GM18499 (cell line): ENCODE results near the gene CACNA1B.

ENCODE experiments used
- ATAC-seq: cut with Tn5 transposase; IDR thresholded peaks from one replicate; pipeline ENCODE4 v1.9.1; 2021; ENCODE audit warnings: moderate number of reproducible peaks; ENCODE audit not compliant: insufficient read depth, unreplicated experiment

Gene CACNA1B

DNA sequence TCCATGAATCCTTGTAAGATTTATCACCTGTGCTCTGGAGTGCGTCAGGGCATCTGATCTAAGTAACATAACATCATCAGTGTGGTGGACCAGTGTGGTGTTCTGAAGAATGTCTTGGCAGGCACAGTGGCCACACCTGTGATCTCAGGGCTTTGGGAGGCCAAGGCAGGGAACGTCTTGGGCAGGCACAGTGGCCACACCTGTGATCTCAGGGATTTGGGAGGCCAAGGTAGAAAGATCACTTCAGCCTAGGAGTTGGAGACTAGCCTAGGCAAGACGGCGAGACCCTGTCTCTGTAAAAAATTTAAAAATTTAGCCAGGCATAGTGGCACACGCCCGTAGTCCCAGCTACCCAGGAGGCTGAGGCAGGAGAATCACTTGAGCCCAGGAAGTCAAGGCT lies 185.5 kb downstream of the CACNA1B start:
- no peak for ATAC-seq

DNA sequence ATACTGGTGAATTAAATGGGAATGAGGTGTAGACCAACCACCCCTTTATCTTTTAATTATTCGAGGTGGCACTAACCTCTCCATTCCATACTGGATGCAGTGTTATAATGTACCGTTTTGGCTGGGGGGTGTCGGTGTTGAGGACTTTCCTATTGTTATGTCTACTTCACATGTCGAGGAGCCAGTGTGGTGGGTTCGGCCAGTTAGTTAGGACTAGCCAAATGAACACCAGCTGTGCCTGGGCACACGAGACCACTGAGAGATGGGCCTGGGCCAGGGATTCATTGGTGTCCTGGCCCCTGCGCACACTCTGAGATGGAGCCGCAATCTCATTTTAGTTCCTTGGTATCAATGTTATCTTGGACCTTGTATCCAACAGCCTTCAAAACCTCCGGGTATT lies 186.2 kb downstream of the CACNA1B start:
- no peak for ATAC-seq

DNA sequence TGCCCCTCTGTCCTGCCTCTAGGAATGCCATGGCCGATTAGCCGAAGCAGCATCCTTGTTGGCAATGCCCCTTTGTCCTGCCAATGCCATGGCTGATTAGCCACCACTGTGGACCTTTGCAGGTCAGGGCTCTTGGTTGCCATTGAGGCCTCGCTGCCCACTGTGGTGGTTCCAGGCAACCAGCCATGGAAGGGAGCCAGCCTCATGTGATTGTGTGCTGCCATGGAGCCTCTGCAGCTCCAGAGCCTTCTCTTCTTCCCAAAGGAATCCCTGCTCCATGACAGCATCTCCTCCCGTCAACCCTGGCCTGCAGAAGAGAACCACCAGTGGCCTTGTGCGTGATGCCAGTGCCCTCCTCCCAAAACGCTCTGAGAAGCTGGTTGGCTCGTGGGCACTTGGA lies 187.0 kb downstream of the CACNA1B start:
- no peak for ATAC-seq

DNA sequence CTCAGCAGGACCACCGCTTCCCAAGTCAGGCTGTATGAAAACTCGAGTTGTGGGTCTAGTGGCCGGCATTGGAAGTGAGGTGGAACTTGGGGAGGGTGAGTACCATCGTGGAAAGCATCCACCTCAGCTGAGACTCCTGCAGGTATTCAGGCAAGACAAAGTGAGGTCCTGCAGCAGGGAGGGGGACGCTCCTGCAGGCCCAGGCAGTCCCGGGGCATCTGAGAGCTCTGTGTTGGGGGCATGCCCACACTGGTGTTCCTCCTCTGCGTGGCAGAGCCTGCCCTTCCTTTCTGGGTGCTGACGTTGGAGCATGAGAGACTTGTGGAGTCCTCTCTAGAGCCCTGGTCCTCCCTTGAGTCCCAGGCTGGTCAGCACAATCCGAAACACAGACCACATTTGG lies 187.7 kb downstream of the CACNA1B start:
- no peak for ATAC-seq

DNA sequence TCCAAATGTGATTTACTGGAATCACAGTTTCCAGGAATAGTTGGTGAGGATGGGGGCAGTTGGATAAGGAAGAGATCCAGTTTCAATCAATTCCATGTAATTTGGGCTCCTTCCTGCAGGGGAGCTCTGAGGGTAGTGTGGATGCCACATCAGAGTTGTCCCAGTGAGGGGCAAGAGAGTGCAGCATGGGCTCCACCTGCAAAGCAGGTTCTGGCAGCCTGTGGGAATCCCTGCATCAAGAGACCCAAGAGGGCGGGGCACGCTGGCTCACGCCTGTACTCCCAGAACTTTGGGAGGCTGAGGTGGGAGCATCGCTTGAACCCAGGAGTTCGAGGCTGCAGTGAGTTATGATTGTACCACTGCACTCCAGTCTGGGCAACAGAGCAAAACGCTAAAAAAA lies 188.5 kb downstream of the CACNA1B start:
- no peak for ATAC-seq

DNA sequence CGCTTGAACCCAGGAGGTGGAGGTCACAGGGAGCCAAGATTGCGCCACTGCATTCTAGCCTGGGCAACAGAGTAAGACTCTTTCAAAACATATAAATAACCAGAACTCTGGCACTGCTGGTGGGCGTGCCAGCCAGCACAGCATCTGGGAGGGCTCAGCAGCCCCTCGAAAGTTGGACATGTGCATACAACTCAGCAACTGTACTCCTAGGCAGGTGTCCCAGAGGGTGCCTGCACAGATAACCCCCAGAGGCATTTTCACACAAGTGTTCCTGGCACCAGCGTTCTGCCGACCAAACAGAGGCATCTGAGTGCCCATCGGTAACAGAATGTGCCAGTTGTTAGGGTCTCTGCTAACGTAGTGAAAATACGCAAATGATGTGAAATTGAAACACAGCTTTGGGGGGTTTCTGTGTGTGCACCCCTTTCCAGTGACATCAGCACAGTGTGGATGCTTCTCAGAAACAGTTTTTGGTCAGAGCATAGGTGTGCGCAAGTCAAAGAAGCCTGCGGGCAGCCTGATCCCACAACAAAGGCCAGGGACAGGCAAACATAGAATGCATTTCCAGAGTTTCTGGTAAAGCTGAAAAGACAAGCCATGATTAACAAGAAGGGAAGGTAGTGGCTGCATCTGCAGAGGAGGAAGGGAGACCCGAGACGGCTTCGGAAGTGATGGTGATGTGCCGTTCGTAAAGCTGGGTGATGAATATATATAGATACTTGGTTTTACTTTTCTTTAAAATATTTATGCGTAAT lies 190.2 kb downstream of the CACNA1B start:
- no peak for ATAC-seq

DNA sequence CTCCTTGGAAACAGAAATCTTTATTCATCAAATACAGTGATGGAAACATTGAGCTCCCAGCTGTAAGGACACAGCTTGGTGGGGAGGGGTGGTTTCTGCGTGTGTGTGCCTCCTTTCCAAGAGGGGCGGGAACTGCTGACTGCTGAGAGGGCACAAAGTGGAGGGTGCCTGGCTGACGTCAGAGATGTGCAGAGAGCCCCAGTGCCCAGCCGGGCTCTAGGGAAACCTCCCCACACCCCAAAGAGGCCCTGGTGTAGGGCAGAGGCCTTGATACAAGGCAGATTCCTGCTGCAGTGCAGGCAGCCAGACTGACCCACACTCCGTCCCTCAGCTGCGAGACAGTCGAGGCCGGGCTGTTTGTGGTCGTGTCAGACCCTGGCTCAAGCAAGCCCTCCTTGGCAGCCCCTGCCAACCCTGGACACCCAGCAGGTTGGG lies 191.0 kb downstream of the CACNA1B start:
- ATAC-seq = no peak

DNA sequence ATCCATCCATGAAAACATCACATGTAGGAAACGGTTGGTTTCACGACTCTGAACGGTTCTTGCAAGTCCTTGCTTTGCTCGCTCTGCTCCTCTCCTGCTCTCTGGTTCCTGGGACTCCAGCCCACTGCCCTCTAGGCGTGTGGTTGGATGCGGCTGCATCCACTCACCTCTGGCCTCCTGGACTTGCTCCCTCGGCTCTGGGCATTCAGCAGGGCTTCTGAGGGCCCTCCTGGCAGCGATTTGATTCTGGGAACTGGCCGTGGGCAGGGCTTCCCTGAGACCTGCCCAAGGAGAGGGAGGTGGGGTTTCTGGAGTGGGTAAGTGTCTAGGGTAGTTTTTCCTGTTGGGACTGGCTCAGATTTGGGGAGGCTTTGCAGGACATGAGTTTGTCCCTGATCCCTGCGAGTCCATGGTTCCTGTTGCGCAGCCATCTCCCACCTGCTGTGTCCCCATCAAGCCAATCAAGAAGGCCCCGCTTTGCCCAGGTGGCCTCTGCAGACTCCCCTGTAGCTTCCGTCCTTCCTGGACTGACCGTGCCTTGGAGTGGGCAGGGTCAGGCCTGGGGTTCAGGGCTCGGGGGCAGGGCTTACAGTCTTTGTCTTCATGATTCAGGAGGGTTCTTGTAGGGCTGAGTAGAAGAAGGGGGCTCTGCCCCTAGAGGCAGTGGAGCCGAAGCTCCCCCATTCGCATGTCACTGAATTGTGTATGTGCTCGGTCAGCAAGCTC lies 192.3 kb downstream of the CACNA1B start:
- no peak for ATAC-seq

DNA sequence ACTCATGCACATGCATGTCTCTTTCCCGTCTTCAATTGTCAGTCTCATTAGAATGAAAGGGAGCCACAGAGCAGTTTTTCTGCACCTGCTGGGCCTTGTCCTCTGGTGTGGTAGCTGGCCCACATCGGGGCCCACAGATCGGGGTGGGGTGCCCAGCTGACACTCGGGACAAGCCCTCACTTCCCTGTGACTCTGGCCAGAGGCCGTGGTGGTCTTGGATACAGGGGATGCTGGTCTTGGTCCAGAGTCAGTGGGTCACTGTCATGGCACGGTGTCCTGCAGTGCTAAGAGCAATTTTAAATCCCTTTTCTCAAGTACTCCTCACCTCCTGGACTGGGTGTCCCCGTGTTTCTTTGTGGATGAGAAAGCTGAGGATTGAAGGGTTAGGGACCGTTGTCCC lies 193.2 kb downstream of the CACNA1B start:
- ATAC-seq = no peak

DNA sequence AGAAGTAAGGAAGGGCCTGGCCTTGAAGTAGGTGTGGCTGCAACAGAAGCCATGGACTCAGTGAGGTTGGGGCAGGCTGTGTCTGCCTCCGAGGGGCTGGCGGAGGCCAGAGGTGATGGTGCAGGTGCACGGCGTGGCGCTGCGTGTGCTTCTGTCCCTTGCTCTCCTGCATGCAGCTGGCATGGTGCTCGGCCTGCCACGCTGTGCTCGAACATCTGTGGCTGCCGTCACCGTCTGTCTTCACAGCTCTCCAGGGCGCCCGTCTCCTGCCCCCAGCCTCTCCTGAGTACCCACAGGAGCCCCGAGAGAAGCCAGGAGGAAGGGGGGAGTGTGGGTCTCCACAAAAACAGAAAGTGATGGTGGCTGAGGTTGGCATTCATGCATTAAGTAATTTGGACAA lies 193.7 kb downstream of the CACNA1B start:
- no peak for ATAC-seq

DNA sequence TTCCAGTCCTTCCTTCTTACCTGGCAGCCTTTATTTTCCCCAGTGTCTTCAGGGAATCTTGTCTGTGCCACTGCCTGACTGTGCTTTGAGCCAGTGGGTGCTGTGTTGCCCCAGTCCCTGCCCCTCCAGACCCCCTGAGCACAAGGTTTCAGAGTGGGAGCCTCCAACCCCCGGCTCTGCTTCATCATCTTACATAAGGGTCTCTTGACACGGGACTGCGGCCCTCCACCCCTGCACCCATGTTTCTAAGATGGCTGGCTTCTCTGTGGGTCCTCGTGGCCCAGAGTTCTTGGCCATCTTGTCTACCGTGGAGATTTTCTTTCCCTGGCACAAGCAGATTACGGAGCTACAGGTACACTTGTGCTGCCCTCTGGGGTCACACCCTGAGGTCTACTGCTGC lies 194.1 kb downstream of the CACNA1B start:
- ATAC-seq = no peak

DNA sequence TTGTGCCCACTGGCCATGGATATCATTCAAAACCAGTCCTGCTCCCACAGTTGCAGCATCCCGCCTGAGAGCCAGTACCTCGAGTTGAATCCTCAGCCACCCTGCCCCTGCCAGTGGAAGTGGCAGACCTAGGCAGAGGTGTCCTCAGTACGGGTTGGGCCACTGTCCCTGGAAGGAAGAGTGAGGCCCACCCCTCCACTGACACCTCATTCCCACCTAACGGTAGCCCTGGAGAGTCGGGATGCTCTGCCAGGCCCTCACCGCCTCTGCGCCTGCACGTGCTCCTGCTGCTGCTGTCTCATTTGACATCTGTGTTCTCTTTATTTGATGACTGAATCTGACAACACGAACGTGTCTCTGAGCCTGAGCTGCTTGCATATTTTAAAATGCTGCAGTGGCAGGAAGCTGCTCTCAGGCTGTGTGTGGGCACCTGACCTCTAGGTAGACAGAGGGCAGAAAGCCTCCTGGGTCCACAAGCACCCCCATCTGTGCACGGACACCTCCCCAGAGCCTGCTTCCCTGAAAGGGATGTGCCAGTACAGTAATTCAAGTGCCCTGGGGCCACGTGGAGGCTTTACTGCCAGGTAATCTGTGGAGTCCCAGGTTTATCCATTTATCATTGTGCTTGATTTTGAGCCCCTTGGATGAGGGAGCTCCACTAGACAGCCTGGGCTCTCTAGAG lies 194.7 kb downstream of the CACNA1B start:
- ATAC-seq = no peak

DNA sequence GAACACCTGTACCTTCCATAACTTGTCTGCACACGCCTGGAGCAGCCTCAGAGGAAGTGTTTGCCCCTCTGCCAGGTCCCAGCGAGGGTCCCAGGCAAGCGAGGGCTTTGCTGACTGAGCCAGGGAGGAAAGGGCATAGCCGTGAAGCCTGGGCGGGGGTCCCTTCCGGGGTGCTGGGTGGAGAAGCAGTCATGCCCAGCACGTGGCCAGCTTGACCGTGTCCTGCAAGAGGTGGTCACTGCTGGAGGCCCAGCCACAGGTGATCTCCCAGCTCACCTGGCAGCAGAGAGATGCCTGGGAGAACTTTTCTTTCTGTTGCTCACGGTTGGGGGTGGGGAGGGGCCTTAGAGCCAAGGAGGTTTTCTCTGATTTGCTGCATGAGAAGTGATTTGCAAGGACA lies 195.3 kb downstream of the CACNA1B start:
- no peak for ATAC-seq

DNA sequence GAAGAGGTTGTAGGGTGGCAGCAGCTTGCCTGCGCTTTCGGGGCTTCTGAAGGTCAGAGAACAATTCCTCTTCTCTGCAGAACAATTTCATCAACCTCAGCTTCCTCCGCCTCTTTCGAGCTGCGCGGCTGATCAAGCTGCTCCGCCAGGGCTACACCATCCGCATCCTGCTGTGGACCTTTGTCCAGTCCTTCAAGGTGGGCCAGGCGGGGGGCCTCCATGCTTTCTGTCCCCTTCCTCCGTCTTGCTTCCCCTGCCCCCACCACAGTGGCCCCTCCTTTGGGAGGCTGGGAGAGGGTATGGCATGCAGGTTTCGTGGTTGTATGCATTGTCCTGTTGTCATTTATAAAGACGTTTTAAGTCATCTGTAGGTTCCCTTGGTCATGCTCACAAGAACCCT lies 195.8 kb downstream of the CACNA1B start:
- no peak for ATAC-seq

DNA sequence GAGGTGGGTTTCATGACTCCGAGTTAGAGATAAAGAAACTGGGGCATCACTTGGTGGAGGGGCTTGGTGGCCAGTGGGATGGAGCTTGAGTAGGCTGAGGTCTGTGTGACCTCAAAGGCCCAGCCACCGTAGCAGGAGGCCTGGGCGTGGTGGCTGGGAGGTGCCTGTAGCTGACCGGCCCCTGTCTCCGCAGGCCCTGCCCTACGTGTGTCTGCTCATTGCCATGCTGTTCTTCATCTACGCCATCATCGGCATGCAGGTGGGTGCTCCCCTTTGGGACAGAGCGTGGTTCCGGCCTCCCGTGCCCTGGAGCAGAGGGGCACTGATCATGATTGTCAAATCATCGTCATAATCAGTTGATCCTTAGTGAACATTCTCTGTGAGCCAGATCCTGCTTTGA lies 196.2 kb downstream of the CACNA1B start:
- ATAC-seq = no peak

DNA sequence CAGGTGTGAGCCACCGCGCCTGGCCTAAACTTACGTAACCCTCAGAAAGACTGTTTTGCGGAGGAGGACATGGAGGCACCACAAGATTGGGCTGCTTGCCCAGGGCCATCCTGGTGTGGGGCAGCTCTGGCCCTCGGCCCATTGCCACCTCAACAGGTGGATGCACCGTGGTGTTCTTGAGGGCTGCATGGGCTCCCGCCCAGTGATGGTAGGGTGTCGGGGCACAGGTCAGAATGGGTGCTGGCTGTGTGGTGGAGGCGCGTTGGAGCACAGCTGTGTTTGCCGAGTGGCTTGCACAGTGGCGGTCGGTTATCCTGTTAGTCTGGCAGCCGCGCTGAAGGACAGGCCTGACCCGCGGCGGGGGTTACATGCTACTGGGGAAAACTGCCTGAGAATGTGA lies 196.9 kb downstream of the CACNA1B start:
- no peak for ATAC-seq

DNA sequence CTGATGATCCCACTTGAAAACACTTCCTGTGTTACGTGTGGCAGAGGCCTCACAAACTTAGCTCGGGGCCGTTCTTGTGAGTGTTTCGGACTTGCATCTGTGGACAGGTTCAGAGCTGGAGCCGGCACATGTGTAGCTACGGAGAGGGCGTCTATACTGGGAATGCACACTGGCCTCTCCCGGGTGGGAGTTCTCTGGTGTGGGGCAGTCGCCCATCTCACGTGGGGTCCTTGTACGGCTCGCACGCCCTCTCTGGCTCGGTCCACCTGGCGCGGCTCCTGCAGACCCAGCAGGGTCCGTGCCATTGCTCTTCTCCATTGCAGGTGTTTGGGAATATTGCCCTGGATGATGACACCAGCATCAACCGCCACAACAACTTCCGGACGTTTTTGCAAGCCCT lies 197.9 kb downstream of the CACNA1B start:
- no peak for ATAC-seq

DNA sequence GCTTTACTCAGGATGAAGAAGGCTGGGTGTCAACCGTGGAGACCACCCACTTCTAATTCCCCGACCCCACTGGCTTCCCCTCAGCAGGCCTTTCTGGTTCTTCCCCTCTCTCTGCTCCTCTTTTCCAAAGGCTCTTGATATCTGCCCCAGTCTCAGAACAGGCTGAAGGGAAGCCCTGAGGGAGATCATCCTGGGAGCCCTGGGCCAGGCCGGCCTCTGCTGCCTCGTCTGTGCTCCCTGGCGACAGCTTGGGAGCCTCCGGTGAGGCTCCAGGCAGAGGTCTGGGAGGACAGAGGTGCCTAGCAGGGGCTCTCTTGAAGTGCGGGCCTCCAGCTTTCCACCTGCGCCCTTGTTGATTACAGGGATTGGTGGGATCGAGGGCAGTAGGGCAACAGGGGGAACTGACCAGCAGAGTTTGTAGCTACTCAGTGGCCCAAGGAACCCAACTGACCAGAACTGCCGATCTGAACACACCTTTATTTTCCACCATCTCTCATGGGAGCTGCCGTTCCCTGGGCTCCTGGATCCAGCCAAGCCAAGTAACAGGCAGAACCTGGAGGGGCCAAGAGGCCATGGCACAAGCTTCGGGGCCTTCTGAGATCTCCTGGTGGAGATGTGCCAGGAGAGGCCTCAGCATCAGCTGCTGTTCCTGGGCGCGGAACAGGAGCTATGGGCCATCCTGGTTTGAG lies 198.5 kb downstream of the CACNA1B start:
- no peak for ATAC-seq

DNA sequence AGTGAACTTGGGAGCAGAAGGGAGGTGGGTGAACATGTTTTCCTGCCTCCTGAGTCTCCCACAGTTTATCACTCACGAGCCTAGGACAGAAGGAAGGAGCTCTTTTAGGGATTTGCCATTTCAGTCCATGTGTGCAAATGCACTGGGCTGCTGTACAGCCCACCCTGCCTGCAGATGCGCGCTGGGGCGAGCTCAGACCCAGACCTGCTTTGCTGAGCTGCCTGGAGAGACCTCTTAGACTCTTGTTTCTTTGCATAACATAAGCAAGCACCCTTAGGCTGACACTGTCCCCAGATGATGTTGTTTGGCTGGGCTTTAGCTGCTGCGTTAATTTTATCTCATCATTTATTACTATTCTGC lies 199.0 kb downstream of the CACNA1B start:
- ATAC-seq = no peak

DNA sequence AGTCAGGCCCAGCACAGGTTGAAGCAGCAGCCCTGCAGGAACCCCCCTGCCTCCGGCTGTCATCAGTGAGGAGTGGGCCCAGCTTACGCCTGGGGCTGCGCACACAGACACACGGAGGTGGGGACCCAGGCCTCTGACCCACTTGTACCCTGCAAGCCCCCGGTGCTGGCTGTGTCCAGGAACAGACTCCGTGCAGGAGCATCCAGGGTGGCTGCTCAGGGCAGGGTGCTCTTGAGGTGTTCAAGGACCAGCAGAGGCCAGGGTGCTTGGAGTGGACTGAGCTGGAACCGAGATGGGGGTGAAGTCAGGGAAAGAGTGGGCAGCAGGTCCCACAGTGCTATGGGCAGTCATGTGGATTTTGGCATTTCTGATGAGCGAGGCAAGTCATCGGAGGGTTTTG lies 199.5 kb downstream of the CACNA1B start:
- ATAC-seq = no peak
